Activated CD8-positive, alpha-beta memory T cell treated with anti-CD3 and anti-CD28 coated beads, Interleukin-2, amount 50 U/mL, for 24 hours (primary cell): ENCODE measurements around the gene TDRD6.
A peak's percentile ranks its signal among the peaks of the same experiment; 100 is the strongest.
"Not testable (repeated sequence)": the region's sequence is repeated elsewhere in the genome, so short reads cannot be mapped to it uniquely, and the experiment has no call there.

Source experiments
- DNase-seq: peaks from one replicate; pipeline ENCODE4 v3.0.0-alpha.2; 2020; ENCODE audit errors: extremely low read depth

TDRD6 gene, protein sequence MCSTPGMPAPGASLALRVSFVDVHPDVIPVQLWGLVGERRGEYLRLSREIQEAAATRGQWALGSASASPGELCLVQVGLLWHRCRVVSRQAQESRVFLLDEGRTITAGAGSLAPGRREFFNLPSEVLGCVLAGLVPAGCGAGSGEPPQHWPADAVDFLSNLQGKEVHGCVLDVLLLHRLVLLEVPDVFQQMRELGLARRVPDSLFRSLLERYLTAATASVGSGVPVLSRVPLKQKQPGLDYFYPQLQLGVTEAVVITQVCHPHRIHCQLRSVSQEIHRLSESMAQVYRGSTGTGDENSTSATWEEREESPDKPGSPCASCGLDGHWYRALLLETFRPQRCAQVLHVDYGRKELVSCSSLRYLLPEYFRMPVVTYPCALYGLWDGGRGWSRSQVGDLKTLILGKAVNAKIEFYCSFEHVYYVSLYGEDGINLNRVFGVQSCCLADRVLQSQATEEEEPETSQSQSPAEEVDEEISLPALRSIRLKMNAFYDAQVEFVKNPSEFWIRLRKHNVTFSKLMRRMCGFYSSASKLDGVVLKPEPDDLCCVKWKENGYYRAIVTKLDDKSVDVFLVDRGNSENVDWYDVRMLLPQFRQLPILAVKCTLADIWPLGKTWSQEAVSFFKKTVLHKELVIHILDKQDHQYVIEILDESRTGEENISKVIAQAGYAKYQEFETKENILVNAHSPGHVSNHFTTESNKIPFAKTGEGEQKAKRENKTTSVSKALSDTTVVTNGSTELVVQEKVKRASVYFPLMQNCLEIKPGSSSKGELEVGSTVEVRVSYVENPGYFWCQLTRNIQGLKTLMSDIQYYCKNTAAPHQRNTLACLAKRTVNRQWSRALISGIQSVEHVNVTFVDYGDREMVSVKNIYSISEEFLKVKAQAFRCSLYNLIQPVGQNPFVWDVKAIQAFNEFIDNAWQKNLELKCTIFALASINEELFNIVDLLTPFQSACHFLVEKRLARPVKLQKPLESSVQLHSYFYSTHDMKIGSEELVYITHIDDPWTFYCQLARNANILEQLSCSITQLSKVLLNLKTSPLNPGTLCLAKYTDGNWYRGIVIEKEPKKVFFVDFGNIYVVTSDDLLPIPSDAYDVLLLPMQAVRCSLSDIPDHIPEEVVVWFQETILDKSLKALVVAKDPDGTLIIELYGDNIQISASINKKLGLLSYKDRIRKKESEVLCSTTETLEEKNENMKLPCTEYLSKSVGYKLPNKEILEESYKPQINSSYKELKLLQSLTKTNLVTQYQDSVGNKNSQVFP (N-terminal part only)

DNA sequence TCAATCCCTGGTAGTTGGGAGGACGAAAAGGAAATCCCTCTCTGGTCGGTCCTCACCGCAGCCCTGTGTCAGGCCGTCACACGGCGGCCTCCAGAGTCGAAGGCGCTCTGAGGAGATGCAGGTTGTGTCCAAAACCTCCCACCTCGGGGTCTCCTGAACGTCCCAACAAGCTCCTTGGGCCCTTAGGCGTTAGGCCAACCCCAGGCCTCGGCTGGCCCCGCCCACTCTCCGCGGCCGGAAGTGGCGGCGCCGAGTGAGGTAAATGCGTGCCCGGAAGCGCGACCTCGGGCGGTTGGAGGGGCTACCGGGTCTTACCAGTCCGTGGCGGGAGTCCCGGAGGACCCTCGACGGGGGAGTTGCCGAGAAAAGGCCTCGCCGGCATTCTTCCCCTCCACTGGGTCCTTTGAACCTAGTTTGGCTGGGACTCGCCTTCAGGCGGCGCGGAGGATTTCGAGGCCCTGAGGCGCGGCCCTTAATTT lies at the start of gene TDRD6:
Gene TDRD6, plus strand, starts transcription at position 267 of the 479 bp plus-strand sequence. CDS start 244 bp downstream, outside the sequence.
- no peak for DNase-seq

GRCh38 chr6:46637933-46638332 lies 49.8 kb upstream of the TDRD6 start:
- no peak for DNase-seq

GRCh38 chr6:46638650-46639049 lies 49.0 kb upstream of the TDRD6 start:
- DNase-seq, result no peak

- DNase-seq, result no peak
Measured at GRCh38 chr6:46642928-46643751, 44.5 kb upstream of the TDRD6 start.

DNA sequence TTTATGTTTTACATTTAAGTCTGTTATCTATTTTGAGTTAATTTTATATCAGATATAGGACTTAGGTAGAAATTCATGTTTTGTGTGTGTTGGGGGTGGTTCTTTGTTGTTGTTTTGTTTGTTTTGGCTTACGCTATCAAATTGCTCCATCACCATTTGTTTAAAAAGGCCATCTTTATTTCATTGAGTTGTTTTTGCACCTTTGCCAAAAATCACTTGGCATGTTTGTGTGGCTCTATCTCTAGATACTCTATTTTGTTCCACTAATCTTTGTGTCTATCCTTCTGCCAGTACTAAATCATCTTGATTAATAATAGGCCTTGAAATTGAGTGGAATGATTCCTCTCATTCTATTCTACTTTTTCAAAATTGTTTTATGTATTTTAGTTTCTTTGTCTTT lies 42.4 kb upstream of the TDRD6 start:
- no peak for DNase-seq

DNA sequence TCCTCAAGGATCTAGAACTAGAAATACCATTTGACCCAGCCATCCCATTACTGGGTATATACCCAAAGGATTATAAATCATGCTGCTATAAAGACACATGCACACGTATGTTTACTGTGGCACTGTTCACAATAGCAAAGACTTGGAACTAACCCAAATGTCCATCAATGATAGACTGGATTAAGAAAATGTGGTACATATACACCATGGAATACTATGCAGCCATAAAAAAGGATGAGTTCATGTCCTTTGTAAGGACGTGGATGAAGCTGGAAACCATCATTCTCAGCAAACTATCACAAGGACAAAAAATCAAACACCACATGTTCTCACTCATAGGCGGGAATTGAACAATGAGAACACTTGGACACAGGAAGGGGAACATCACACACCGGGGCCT lies 39.6 kb upstream of the TDRD6 start:
- not testable (repeated sequence) for DNase-seq

GRCh38 chr6:46648869-46649492 lies 38.7 kb upstream of the TDRD6 start:
- no peak for DNase-seq

DNA sequence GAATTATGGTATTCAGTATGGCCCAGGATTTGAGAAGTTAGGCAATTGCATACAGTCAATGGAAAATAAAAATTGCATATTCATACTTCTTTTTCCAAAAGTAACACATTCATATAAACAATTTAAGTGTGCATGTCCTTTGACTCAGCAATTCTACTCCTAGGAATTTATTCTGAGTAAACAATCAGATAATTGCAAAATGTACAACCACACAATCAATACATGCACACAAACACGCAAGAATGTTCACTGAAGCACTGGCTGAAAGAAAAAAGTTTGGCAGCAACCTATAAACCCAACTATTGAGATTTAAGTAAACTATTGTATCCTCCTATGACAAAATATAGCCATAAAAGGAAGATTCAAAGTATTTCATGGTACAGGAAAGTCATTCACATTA lies 36.7 kb upstream of the TDRD6 start:
- DNase-seq, result no peak

- DNase-seq, result no peak
Measured at GRCh38 chr6:46651816-46652215, 35.9 kb upstream of the TDRD6 start.

- DNase-seq, result no peak
Measured at GRCh38 chr6:46652232-46652602, 35.5 kb upstream of the TDRD6 start.

- DNase-seq, result peak; percentile 49
Measured at GRCh38 chr6:46652603-46653438, 34.9 kb upstream of the TDRD6 start, which contains the start of the genes CYP39A1 and SLC25A27. Gene CYP39A1 (minus strand): TSS chr6:46652818. CDS start chr6:46652582, 236 bp downstream. Gene SLC25A27 (plus strand): TSS chr6:46652975. CDS start chr6:46653193, 218 bp downstream.

DNA sequence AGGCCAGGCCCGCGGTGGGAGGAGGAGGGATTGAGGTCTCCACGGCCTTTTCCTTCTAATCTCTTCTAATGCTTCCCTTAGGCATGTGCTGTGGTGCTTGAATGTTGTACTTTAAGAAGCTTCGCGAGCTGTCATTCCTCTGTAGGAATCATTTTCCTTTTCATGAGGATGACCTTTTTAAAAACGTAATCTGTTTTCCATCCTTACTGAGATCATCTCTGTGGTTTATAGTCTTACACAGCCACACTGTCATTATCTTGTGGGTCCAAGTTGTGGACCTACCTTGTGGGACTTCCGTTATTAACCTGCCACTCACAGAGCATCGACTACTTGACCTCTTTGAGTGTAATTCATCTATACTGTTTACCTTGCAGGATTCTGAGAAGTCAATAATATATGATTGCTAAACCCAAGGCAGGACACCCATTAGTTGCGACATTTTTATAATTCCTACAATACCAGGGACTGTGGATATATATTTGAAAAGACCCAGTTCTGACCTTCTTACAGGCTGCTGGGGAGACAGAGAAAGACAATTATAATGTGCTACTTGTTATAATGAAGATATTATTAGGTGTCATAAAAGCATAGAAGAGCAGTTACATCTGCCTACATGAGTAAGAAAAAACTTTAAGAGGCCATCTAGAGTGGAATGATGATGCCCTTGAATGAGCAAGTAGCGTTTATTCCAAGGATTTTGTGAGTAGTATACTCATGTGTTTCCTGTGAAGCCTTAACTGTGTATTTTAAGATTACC lies 34.1 kb upstream of the TDRD6 start:
- DNase-seq, result no peak

- DNase-seq, result no peak
Measured at GRCh38 chr6:46655803-46656202, 31.9 kb upstream of the TDRD6 start.

- no peak for DNase-seq
Measured at GRCh38 chr6:46657642-46658041, 30.0 kb upstream of the TDRD6 start.

DNA sequence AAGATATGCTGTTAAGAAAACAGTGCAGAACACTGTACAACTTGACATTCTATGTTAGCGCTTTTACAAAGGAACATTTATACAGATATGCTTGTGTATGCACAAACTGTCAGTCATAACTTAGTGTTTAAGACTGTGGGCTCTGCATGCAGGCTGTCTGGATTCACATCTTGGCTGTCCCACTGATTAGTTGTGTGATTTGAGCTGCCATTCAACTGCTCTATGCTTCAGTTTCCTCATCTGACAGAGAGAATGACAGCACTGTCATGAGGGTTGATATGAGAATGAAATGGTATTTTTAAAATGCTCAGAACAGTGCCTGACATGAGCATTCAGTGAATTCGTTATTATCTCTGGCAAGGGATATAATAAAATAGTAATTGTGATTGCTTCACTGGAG lies 26.2 kb upstream of the TDRD6 start:
- no peak for DNase-seq

GRCh38 chr6:46667377-46667776 lies 20.3 kb upstream of the TDRD6 start:
- no peak for DNase-seq

- DNase-seq, result no peak
Measured at GRCh38 chr6:46674410-46674809, 13.3 kb upstream of the TDRD6 start.

- no peak for DNase-seq
Measured at GRCh38 chr6:46676604-46677313, 10.9 kb upstream of the TDRD6 start.
